Keratinocyte (primary cell): Measurements from ENCODE around the gene NUCKS1. TPM values are rescaled to one million over a fixed set of nuclear protein-coding genes. Genes with fewer than 3 reads are reported as not detected.

Source experiments
- DNase-seq: peaks from one replicate; pipeline ENCODE4 v3.0.0-alpha.2; 2011; ENCODE audit warnings: low read depth, missing footprints, low spot score
- FAIRE-seq: peaks from 2 replicates; lab custom pipeline; 2011; peaks lifted over from hg19 to GRCh38; lab: Jason Lieb, UNC
- H2AFZ ChIP-seq: 2 replicates; pipeline ENCODE4 v1.6.0; 2012; ENCODE audit warnings: low read length, control low read depth, inconsistent platforms; ENCODE audit not compliant: control insufficient read depth
- H3K27ac ChIP-seq: 2 replicates; pipeline ENCODE4 v1.5.1; 2011; ENCODE audit warnings: low read length; ENCODE audit not compliant: control insufficient read depth, insufficient read depth
- H3K27me3 ChIP-seq: 3 replicates; pipeline ENCODE4 v1.6.0; 2011; ENCODE audit warnings: low read length; ENCODE audit not compliant: control insufficient read depth, insufficient read depth; ENCODE audit errors: extremely low read depth
- H3K36me3 ChIP-seq, 2 experiments: 2 replicates in 1 of 2; 3 replicates in 1 of 2; pipeline ENCODE4 v1.5.1; 2011; ENCODE audit warnings: low read length in 2 of 2, mild to moderate bottlenecking in 1 of 2; ENCODE audit not compliant: control insufficient read depth in 2 of 2, insufficient read depth in 2 of 2; ENCODE audit errors: extremely low read depth in 1 of 2
- H3K4me1 ChIP-seq: 3 replicates; pipeline ENCODE4 v1.5.1; 2011; ENCODE audit warnings: low read length; ENCODE audit not compliant: control insufficient read depth, insufficient read depth; ENCODE audit errors: extremely low read depth
- H3K4me2 ChIP-seq: 3 replicates; pipeline ENCODE4 v1.6.0; 2011; ENCODE audit warnings: low read depth, low read length; ENCODE audit not compliant: control insufficient read depth, insufficient read depth; ENCODE audit errors: extremely low read depth
- H3K4me3 ChIP-seq, 3 experiments: fragments of 200-600 bp in 1 of 3; sonication (generic) in 1 of 3; 2 replicates in 2 of 3; 3 replicates in 1 of 3; pipeline ENCODE4 v1.5.1; 2011 to 2016; ENCODE audit warnings: low read length in 3 of 3, mild to moderate bottlenecking in 3 of 3, control low read depth in 2 of 3, inconsistent platforms in 1 of 3, low read depth in 1 of 3, mixed read lengths in 1 of 3, mixed run types in 1 of 3, moderate library complexity in 1 of 3; ENCODE audit not compliant: control insufficient read depth in 2 of 3, insufficient read depth in 2 of 3; ENCODE audit errors: extremely low read depth in 1 of 3
- H3K79me2 ChIP-seq: 2 replicates; pipeline ENCODE4 v1.6.0; 2012; ENCODE audit warnings: low read length; ENCODE audit not compliant: control insufficient read depth, insufficient read depth
- H3K9ac ChIP-seq: 3 replicates; pipeline ENCODE4 v1.6.0; 2011; ENCODE audit warnings: low read length; ENCODE audit not compliant: control insufficient read depth, insufficient read depth; ENCODE audit errors: extremely low read depth
- H3K9me1 ChIP-seq: 3 replicates; pipeline ENCODE4 v1.6.0; 2011; ENCODE audit warnings: low read length; ENCODE audit not compliant: control insufficient read depth, insufficient read depth; ENCODE audit errors: extremely low read depth
- H3K9me3 ChIP-seq: 2 replicates; pipeline ENCODE4 v1.5.1; 2012; ENCODE audit warnings: low read depth, low read length; ENCODE audit not compliant: control insufficient read depth
- H4K20me1 ChIP-seq: 3 replicates; pipeline ENCODE4 v1.6.0; 2011; ENCODE audit warnings: low read length; ENCODE audit not compliant: control insufficient read depth, insufficient read depth; ENCODE audit errors: extremely low read depth
- CTCF ChIP-seq, 3 experiments: IDR thresholded peaks in 1 of 3; conservative IDR thresholded peaks in 1 of 3; optimal IDR thresholded peaks in 1 of 3; 2 replicates in 2 of 3; 3 replicates in 1 of 3; pipeline versions ENCODE3 to v1.5.1; 2011; ENCODE audit warnings: low read length in 3 of 3, mild to moderate bottlenecking in 3 of 3, moderate library complexity in 2 of 3, control low read depth in 1 of 3, inconsistent platforms in 1 of 3; ENCODE audit not compliant: insufficient read depth in 2 of 3; ENCODE audit errors: extremely low read depth in 1 of 3
- EZH2 ChIP-seq: IDR thresholded peaks from one replicate; pipeline ENCODE4 v1.6.1; 2012; ENCODE audit warnings: inconsistent platforms, mild to moderate bottlenecking, low read length, moderate library complexity
- dilution Hi-C: fragments of 300-500 bp; cut with MboI; formaldehyde crosslinking; loops from one replicate; pipeline ENCODE4 v1.7.0; 2020; ENCODE audit warnings: low sequenced_read_pairs; ENCODE audit not compliant: extremely low pct_ligation_motif_present
- polyA plus RNA-seq, 5 experiments: library from polyadenylated mRNA; depleted of rRNA in 3 of 5; stranded (reverse) in 3 of 5; stranded (forward) in 1 of 5; unstranded in 1 of 5; fragments of >200 nt; gene quantifications; 1 replicate in 1 of 5; 2 replicates in 3 of 5; 3 replicates in 1 of 5; pipeline versions ENCODE4 v1.2.1 to v1.2.3, GENCODE V29; 2011 to 2012; ENCODE audit warnings: missing spikeins in 2 of 5, low read depth in 1 of 5, low replicate concordance in 1 of 5

NUCKS1 gene
- polyA plus RNA-seq, 1 donor (not counting 4 experiments of a cell fraction or from before 2014, with no cell fraction given) = 71.6 TPM

GRCh38 chr1:205688171-205689080 lies 61.6 kb downstream of the NUCKS1 start:
- H3K27me3 ChIP-seq = peaks cover 4% of the 10 kb centered on the region
- no peak overlapping the region for H2AFZ ChIP-seq
- no peak overlapping the region for H3K4me3 ChIP-seq
- H3K79me2 ChIP-seq = no peaks in the 10 kb centered on the region
- H3K4me2 ChIP-seq = no peak overlapping the region
- DNase-seq (no peak), FAIRE-seq (no peak)
- H3K4me1 ChIP-seq = no peaks in the 10 kb centered on the region
- dilution Hi-C loops = no loop called here
- no peak overlapping the region for H3K27ac ChIP-seq
- H3K36me3 ChIP-seq = no peaks in the 10 kb centered on the region
- H3K9ac ChIP-seq = no peak overlapping the region
- H4K20me1 ChIP-seq = no peaks in the 10 kb centered on the region
- no peaks in the 10 kb centered on the region for H3K9me1 ChIP-seq
- no peaks in the 10 kb centered on the region for H3K9me3 ChIP-seq
- no peak for TF ChIP-seq CTCF (optimal IDR thresholded peaks at IDR 0.05 in 1 of 3, IDR thresholded peaks at IDR 0.05 in 1 of 3, conservative IDR thresholded peaks at IDR 0.05 in 1 of 3; ENCODE audit: extremely low read depth in 1 of 3, insufficient read depth in 2 of 3, low read length in 3 of 3)

DNA sequence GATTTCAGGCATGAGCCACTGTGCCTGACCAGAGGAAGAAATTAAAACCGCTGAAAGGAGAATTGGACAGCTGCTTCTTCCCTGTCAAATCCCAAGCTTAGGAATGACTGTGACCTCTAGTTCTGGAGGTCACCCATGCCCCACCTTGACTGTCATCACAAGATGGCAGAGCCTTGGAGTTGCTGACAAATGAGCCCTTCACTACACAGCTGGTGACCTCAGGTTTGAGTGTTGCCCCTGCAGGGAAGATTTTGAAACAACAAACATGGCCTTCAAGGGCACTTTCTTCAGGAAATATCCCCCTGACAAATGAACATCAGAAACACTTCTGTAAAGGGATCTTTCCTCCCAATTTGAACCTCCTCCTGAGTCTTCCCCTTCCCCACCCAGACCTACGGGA lies 62.7 kb downstream of the NUCKS1 start:
- H3K9me1 ChIP-seq = no peaks in the 10 kb centered on the region
- no peak for TF ChIP-seq CTCF (optimal IDR thresholded peaks at IDR 0.05 in 1 of 3, IDR thresholded peaks at IDR 0.05 in 1 of 3, conservative IDR thresholded peaks at IDR 0.05 in 1 of 3; ENCODE audit: extremely low read depth in 1 of 3, insufficient read depth in 2 of 3, low read length in 3 of 3)
- no peak for TF ChIP-seq EZH2
- dilution Hi-C loops = no loop called here
- no peak overlapping the region for H3K27ac ChIP-seq
- H3K36me3 ChIP-seq = no peaks in the 10 kb centered on the region
- FAIRE-seq (no peak), DNase-seq (no peak)
- no peaks in the 10 kb centered on the region for H3K4me1 ChIP-seq
- peaks cover 4% of the 10 kb centered on the region for H3K27me3 ChIP-seq
- no peak overlapping the region for H3K9ac ChIP-seq
- no peaks in the 10 kb centered on the region for H3K9me3 ChIP-seq
- no peak overlapping the region for H3K4me2 ChIP-seq
- H3K79me2 ChIP-seq = no peaks in the 10 kb centered on the region
- H4K20me1 ChIP-seq = no peaks in the 10 kb centered on the region
- no peak overlapping the region for H3K4me3 ChIP-seq
- no peak overlapping the region for H2AFZ ChIP-seq
